MCF 10A (cell line): ENCODE data around the gene FAM240B. TPM values are rescaled to one million over a fixed set of nuclear protein-coding genes. Genes with fewer than 3 reads are reported as not detected.

Source experiments
- BruUV-seq: library from RNA; stranded (reverse); fragments of 400-500 nt; replicated peaks from 2 replicates; lab custom pipeline; 2021; lab: Mats Ljungman, UMichigan
- CTCF ChIA-PET: fragments of 300-600 bp; sonication (Branson Sonifier 250); formaldehyde crosslinking; extraction: SDS; loops from one replicate; lab custom pipeline; 2021; ENCODE audit warnings: antibody characterized with exemption, inconsistent platforms; lab: Yijun Ruan, JAX
- POLR2A ChIA-PET: fragments of 300-600, 350-650 bp; sonication (Branson Sonifier 250); formaldehyde crosslinking; extraction: SDS; loops from one replicate; lab custom pipeline; 2020; ENCODE audit warnings: antibody characterized with exemption, inconsistent platforms; lab: Yijun Ruan, JAX
- DNase-seq: peaks from one replicate; pipeline ENCODE4 v3.0.0-alpha.2; 2018; ENCODE audit not compliant: unreplicated experiment
- H3K27ac Mint-ChIP-seq: one replicate; pipeline ENCODE4 v1.8.0; 2022; ENCODE audit warnings: mild to moderate bottlenecking, low read depth, mixed read lengths; ENCODE audit not compliant: unreplicated experiment
- H3K27me3 Mint-ChIP-seq: one replicate; pipeline ENCODE4 v1.8.0; 2022; ENCODE audit warnings: mixed read lengths; ENCODE audit not compliant: insufficient read depth, unreplicated experiment
- H3K36me3 Mint-ChIP-seq: one replicate; pipeline ENCODE4 v1.8.0; 2022; ENCODE audit warnings: mild to moderate bottlenecking, moderate library complexity, mixed read lengths; ENCODE audit not compliant: insufficient read depth, unreplicated experiment
- H3K4me1 Mint-ChIP-seq: one replicate; pipeline ENCODE4 v1.8.0; 2022; ENCODE audit warnings: mixed read lengths; ENCODE audit not compliant: insufficient read depth, unreplicated experiment
- H3K4me3 Mint-ChIP-seq: one replicate; pipeline ENCODE4 v1.8.0; 2022; ENCODE audit warnings: mild to moderate bottlenecking, moderate library complexity, mixed read lengths; ENCODE audit not compliant: unreplicated experiment
- H3K9me3 Mint-ChIP-seq: one replicate; pipeline ENCODE4 v1.8.0; 2022; ENCODE audit warnings: mixed read lengths; ENCODE audit not compliant: unreplicated experiment
- intact Hi-C: fragments of 100-400 bp; cut with micrococcal nuclease; formaldehyde crosslinking; loops from 2 replicates; pipeline ENCODE4 v1.14.1; 2022
- total RNA-seq: library from RNA; stranded (reverse); gene quantifications from 2 replicates; pipeline ENCODE4 v1.2.3, GENCODE V29; 2022
- TF ChIP-seq, protein P1 (sequence below): fragments of 200-600 bp; IDR thresholded peaks from one replicate; pipeline ENCODE4 v1.8.0; 2022; ENCODE audit warnings: antibody characterized with exemption, mild to moderate bottlenecking; ENCODE audit not compliant: unreplicated experiment

FAM240B gene
- total RNA-seq, 1 experiment from 2014 or later, result not detected

DNA sequence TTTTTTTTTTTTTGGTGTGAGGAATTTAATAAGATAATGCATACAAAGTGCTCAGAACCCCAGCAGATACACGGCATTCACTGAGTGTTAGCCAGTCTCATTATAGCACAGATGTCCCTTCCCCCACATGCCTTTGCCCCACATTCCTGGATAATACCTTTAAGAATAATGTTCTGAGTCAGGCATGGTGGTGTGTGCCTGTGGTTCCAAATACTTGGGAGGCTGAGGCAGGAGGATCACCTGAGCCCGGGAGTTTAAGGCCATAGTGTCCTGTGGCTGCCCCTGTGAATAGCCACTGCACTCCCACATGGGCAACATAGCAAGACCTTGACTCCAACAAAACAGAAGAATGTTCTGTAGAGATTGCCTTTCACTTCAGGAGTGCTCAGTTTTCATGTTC lies 75.3 kb downstream of the FAM240B start:
- no peaks in the 10 kb centered on the region for H3K27me3 Mint-ChIP-seq
- peaks cover 6% of the 10 kb centered on the region for H3K4me1 Mint-ChIP-seq
- H3K4me3 Mint-ChIP-seq, result no peak overlapping the region
- no TSS peak for BruUV-seq
- POLR2A ChIA-PET, result no interaction called here
- no peak overlapping the region for H3K27ac Mint-ChIP-seq
- H3K36me3 Mint-ChIP-seq, result no peaks in the 10 kb centered on the region
- no peaks in the 10 kb centered on the region for H3K9me3 Mint-ChIP-seq
- CTCF ChIA-PET, result interaction anchor here (0.6 to 2.1 kb wide), 7 partner anchors 10 to 1784 kb away, joined by 3 to 11 read pairs (median 3); no protein-coding TSS in a partner anchor
- intact Hi-C loops, result no loop called here
- DNase-seq, result no peak
- TF ChIP-seq, protein P1, sequence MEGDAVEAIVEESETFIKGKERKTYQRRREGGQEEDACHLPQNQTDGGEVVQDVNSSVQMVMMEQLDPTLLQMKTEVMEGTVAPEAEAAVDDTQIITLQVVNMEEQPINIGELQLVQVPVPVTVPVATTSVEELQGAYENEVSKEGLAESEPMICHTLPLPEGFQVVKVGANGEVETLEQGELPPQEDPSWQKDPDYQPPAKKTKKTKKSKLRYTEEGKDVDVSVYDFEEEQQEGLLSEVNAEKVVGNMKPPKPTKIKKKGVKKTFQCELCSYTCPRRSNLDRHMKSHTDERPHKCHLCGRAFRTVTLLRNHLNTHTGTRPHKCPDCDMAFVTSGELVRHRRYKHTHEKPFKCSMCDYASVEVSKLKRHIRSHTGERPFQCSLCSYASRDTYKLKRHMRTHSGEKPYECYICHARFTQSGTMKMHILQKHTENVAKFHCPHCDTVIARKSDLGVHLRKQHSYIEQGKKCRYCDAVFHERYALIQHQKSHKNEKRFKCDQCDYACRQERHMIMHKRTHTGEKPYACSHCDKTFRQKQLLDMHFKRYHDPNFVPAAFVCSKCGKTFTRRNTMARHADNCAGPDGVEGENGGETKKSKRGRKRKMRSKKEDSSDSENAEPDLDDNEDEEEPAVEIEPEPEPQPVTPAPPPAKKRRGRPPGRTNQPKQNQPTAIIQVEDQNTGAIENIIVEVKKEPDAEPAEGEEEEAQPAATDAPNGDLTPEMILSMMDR, result no peak

Other genes starting within 250 kb of the FAM240B start
- gene ANKRD18A, start 99.5 kb downstream of the FAM240B start, total RNA-seq, result 42.0 and 46.0 TPM in 2 replicates